ENCODE data around the gene TRIP6.

- TF ChIP-seq, protein P1, sequence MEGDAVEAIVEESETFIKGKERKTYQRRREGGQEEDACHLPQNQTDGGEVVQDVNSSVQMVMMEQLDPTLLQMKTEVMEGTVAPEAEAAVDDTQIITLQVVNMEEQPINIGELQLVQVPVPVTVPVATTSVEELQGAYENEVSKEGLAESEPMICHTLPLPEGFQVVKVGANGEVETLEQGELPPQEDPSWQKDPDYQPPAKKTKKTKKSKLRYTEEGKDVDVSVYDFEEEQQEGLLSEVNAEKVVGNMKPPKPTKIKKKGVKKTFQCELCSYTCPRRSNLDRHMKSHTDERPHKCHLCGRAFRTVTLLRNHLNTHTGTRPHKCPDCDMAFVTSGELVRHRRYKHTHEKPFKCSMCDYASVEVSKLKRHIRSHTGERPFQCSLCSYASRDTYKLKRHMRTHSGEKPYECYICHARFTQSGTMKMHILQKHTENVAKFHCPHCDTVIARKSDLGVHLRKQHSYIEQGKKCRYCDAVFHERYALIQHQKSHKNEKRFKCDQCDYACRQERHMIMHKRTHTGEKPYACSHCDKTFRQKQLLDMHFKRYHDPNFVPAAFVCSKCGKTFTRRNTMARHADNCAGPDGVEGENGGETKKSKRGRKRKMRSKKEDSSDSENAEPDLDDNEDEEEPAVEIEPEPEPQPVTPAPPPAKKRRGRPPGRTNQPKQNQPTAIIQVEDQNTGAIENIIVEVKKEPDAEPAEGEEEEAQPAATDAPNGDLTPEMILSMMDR (IDR thresholded peaks at IDR 0.05): no peak
- TF ChIP-seq POLR2AphosphoS5 (IDR thresholded peaks at IDR 0.05) (no peak), EP300 (IDR thresholded peaks at IDR 0.05) (no peak), POLR2A (IDR thresholded peaks at IDR 0.05) (no peak)
Measured at GRCh38 chr7:100861616-100861985, 5.6 kb upstream of the TRIP6 start.
